Memory B cell (primary cell): Measurements from ENCODE around the gene TLR4.

Experiments
- ATAC-seq: fragments of 150-1000 bp; cut with Tn5 transposase; 2 replicates; pipeline ENCODE4 v1.10.0; 2021; ENCODE audit warnings: low read depth, mild to moderate bottlenecking, moderate library complexity
- DNase-seq, 2 donors: peaks; one replicate each; pipeline ENCODE4 v3.0.0; 2022; ENCODE audit warnings: low spot score in 2 of 2
- H3K27ac Mint-ChIP-seq: one replicate; pipeline ENCODE4 v1.8.0; 2022; ENCODE audit warnings: mild to moderate bottlenecking, moderate library complexity, mixed read lengths
- H3K27me3 Mint-ChIP-seq: one replicate; pipeline ENCODE4 v1.8.0; 2022; ENCODE audit warnings: mixed read lengths
- H3K36me3 Mint-ChIP-seq: one replicate; pipeline ENCODE4 v1.8.0; 2022; ENCODE audit warnings: mild to moderate bottlenecking, mixed read lengths
- H3K4me1 Mint-ChIP-seq: one replicate; pipeline ENCODE4 v1.8.0; 2022; ENCODE audit warnings: mixed read lengths
- H3K4me3 Mint-ChIP-seq: one replicate; pipeline ENCODE4 v1.8.0; 2022; ENCODE audit warnings: mild to moderate bottlenecking, moderate library complexity, mixed read lengths
- H3K9me3 Mint-ChIP-seq: one replicate; pipeline ENCODE4 v1.8.0; 2022; ENCODE audit warnings: mixed read lengths

Gene TLR4

DNA sequence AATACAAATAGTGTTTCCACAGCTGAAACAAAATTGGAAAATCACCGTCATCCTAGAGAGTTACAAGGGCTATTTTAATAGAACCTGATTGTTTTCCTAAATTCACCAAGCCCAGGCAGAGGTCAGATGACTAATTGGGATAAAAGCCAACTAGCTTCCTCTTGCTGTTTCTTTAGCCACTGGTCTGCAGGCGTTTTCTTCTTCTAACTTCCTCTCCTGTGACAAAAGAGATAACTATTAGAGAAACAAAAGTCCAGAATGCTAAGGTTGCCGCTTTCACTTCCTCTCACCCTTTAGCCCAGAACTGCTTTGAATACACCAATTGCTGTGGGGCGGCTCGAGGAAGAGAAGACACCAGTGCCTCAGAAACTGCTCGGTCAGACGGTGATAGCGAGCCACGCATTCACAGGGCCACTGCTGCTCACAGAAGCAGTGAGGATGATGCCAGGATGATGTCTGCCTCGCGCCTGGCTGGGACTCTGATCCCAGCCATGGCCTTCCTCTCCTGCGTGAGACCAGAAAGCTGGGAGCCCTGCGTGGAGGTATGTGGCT lies at the start of gene TLR4:
TSS of gene TLR4 (plus strand) at position 380 of the 552 bp plus-strand sequence. CDS start at position 450, 70 bp downstream.
- H3K36me3 Mint-ChIP-seq, result peaks cover 8% of the 10 kb centered on the region

DNA sequence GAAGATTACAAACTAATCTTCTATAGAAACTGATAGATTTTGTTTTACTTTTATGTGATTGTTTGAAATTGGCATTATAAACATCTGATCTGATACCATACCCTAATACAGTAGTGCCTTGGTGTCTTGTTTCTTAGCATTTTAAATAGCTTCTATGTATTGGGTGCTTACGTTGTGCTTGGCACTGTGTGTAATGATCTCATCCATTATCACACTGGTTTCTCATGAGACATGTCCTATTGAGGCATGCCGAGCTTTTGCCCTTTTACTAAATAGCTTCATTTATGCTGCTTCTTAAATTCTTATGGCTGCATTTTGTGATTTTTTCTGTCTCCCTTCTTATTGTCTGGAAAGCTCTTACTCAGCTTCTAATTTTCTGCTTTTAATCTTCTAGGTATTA lies 48.2 kb upstream of the TLR4 start:
- H3K36me3 Mint-ChIP-seq, result no peaks in the 10 kb centered on the region
- H3K27ac Mint-ChIP-seq, result no peak overlapping the region
- no peaks in the 10 kb centered on the region for H3K4me1 Mint-ChIP-seq
- ATAC-seq (no peak), DNase-seq (no peak)
- no peaks in the 10 kb centered on the region for H3K9me3 Mint-ChIP-seq
- no peak overlapping the region for H3K4me3 Mint-ChIP-seq
- H3K27me3 Mint-ChIP-seq, result peaks cover 2% of the 10 kb centered on the region

More for the DNA sequence above, at the start of gene TLR4:
- H3K27me3 Mint-ChIP-seq, result no peaks in the 10 kb centered on the region
- peak within 1 kb of the TSS; percentile 87 for H3K27ac Mint-ChIP-seq
- H3K4me1 Mint-ChIP-seq, result peaks cover 29% of the 10 kb centered on the region
- peak within 1 kb of the TSS; percentile 87 for H3K4me3 Mint-ChIP-seq
- DNase-seq (peak; percentile 49 to 62), ATAC-seq (peak; percentile 98)
- no peaks in the 10 kb centered on the region for H3K9me3 Mint-ChIP-seq

DNA sequence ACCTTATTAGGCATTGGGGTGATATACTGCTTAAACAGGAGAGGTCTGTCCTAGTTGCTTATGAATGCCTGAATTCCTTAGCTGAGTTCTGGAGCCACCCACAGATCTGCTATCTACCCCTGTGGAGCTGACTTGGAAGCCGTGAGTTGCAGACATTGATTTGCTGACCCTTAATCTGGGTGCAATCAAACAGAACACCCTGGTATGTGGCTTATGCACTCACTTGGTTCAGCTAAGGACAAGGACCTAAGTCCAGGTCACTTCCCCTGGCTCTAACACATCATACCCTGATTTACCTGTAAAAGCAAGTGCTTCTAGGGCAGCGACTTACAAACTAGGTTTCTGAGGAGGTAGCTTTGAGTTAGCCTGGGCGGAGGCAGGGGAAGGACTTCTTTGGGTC lies 41.6 kb upstream of the TLR4 start:
- DNase-seq (no peak), ATAC-seq (no peak)
- Mint-ChIP-seq H3K4me3 (no peak overlapping the region), H3K27ac (no peak overlapping the region), H3K36me3 (no peaks in the 10 kb centered on the region), H3K4me1 (no peaks in the 10 kb centered on the region), H3K9me3 (no peaks in the 10 kb centered on the region), H3K27me3 (peaks cover 9% of the 10 kb centered on the region)

DNA sequence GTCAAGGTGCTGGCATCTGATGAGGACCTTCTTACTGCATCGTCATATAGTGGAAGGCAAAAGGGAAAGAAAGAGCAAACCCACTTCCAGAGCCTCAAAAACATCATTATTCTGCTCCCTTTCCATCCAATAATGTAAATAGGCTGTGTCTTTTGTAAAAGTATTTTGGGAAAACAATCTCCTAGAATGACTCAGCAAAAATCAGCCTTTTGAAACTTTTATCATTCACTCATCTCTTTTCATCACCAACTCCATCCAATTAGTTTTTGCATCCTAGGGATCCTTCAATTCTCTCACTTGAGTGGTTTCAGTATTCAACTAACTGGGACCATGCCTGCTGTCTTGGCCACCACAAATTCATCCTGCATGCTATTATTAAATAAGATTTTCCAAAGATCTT lies 39.8 kb upstream of the TLR4 start:
- DNase-seq (no peak), ATAC-seq (no peak)
- Mint-ChIP-seq H3K4me3 (no peak overlapping the region), H3K36me3 (no peaks in the 10 kb centered on the region), H3K4me1 (no peaks in the 10 kb centered on the region), H3K27ac (no peak overlapping the region), H3K9me3 (no peaks in the 10 kb centered on the region), H3K27me3 (peaks cover 13% of the 10 kb centered on the region)

DNA sequence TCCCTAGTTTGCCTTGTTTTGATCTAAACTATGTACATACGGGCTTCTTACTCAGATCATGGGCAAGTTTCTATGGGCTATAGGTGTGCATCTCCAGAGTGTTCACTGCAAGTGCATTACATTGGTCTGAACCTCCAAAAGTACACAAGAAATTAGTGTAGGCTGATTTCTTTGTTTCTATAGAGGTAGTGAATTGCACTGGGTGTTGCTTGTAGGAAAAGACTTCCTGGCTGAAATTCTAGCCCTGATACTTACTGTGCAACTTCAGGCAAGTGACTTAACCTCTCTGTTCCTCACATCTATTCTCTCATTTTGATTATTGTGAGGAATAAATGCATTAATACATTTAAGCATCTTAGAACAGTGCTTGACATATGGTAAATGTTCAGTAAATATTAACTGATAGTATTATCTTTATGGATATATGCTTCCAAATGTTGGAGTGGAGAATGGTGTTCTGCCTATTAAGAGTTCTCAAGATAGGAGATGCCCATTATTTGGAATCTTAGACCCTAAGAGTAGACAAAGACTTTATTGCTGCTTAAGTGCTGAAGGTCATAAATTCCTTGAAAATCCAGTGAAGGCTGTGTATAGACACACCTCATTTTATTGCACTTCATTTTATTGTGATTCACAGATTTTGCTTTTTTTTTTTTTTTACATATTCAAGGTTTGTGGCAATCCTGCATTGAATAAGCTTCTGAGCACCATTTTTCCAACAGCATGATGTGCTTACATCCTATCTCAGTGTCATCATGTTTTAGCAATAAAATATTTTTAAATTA lies 38.4 kb upstream of the TLR4 start:
- Mint-ChIP-seq H3K27me3 (peaks cover 13% of the 10 kb centered on the region), H3K4me1 (no peaks in the 10 kb centered on the region), H3K36me3 (no peaks in the 10 kb centered on the region), H3K4me3 (no peak overlapping the region), H3K9me3 (no peaks in the 10 kb centered on the region), H3K27ac (no peak overlapping the region)
- ATAC-seq (no peak), DNase-seq (no peak)

- no peak overlapping the region for H3K4me3 Mint-ChIP-seq
- H3K36me3 Mint-ChIP-seq, result peaks cover 7% of the 10 kb centered on the region
- no peak overlapping the region for H3K27ac Mint-ChIP-seq
- DNase-seq (no peak), ATAC-seq (no peak)
- H3K27me3 Mint-ChIP-seq, result peaks cover 4% of the 10 kb centered on the region
- H3K4me1 Mint-ChIP-seq, result no peaks in the 10 kb centered on the region
- H3K9me3 Mint-ChIP-seq, result peaks cover 7% of the 10 kb centered on the region
These were observed 32.7 kb upstream of the TLR4 start for GRCh38 chr9:117671468-117671867.

GRCh38 chr9:117672369-117672768 lies 31.8 kb upstream of the TLR4 start:
- Mint-ChIP-seq H3K27me3 (peaks cover 4% of the 10 kb centered on the region), H3K4me1 (peaks cover 4% of the 10 kb centered on the region), H3K27ac (no peak overlapping the region), H3K9me3 (peaks cover 7% of the 10 kb centered on the region), H3K4me3 (no peak overlapping the region), H3K36me3 (peaks cover 7% of the 10 kb centered on the region)
- DNase-seq (no peak), ATAC-seq (no peak)

DNA sequence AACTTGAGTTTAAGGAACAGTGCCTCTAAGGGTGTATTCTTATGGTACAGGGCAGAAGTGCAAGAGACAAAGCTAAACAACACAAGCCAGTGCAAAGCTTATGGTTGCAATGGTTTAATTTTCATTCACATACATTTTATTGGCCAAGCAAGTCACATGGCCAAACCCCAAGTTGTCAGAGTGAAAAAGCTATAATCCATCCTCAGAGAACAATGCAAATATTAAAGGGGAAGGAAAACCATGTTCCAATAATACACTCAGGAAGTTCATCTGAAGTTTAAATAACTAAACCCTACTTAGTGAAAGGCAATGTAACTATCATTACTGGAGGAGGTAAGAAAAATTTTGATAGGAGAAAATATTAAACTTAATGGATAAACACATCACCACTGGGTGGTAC lies 26.6 kb upstream of the TLR4 start:
- Mint-ChIP-seq H3K9me3 (peaks cover 7% of the 10 kb centered on the region), H3K4me1 (peaks cover 10% of the 10 kb centered on the region), H3K27me3 (no peaks in the 10 kb centered on the region), H3K4me3 (no peak overlapping the region), H3K27ac (no peak overlapping the region), H3K36me3 (peaks cover 7% of the 10 kb centered on the region)
- no peak for DNase-seq
- no peak for ATAC-seq

DNA sequence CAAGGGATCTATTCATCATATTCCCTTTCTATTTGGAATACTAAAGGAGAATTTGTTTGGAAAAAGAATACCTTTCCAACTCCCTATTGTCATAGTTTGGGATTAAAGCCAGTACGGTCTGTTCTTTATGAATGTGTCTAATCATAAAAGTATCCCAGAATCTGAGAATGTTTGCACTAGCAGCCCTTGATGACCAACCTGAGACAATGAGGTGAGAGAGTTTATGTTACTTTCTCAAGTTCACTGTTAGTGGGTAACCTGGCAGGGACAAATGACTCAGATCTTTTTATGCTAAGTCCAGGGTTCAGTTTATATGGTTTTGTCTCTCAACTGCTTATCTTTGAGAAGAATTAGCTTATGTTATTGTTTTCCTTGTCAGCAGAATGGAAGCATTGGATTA lies 25.3 kb upstream of the TLR4 start:
- no peak overlapping the region for H3K4me3 Mint-ChIP-seq
- H3K36me3 Mint-ChIP-seq, result peaks cover 3% of the 10 kb centered on the region
- no peaks in the 10 kb centered on the region for H3K27me3 Mint-ChIP-seq
- H3K9me3 Mint-ChIP-seq, result peaks cover 7% of the 10 kb centered on the region
- no peak overlapping the region for H3K27ac Mint-ChIP-seq
- no peak for DNase-seq
- H3K4me1 Mint-ChIP-seq, result peaks cover 10% of the 10 kb centered on the region
- no peak for ATAC-seq

DNA sequence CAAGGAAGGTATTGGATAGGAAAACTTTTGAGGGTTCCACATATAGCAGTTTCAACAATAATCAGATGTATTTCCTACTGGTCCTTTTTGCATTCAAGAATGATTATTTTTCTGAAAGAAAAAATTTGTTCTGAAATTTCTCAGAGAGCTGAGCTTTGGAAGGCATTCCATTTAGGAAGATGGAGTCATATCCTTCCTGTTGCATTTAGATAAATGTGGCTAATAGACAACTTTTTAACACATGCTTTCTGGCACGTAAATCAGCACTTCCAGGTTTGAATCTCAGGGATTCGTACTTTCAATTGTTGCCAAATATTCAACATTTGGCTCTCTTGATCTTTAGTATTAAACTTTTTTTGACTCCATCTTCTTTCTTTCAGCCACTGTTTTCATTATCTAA lies 24.8 kb upstream of the TLR4 start:
- Mint-ChIP-seq H3K4me3 (no peak overlapping the region), H3K27ac (no peak overlapping the region), H3K27me3 (no peaks in the 10 kb centered on the region), H3K4me1 (peaks cover 10% of the 10 kb centered on the region), H3K9me3 (peaks cover 7% of the 10 kb centered on the region), H3K36me3 (peaks cover 3% of the 10 kb centered on the region)
- ATAC-seq, result no peak
- no peak for DNase-seq

- Mint-ChIP-seq H3K4me3 (no peak overlapping the region), H3K27ac (peak overlapping the region; percentile 29), H3K4me1 (peaks cover 10% of the 10 kb centered on the region), H3K9me3 (no peaks in the 10 kb centered on the region), H3K36me3 (peaks cover 2% of the 10 kb centered on the region), H3K27me3 (peaks cover 3% of the 10 kb centered on the region)
- ATAC-seq (no peak), DNase-seq (no peak)
These were observed 22.3 kb upstream of the TLR4 start for GRCh38 chr9:117681888-117682287.

DNA sequence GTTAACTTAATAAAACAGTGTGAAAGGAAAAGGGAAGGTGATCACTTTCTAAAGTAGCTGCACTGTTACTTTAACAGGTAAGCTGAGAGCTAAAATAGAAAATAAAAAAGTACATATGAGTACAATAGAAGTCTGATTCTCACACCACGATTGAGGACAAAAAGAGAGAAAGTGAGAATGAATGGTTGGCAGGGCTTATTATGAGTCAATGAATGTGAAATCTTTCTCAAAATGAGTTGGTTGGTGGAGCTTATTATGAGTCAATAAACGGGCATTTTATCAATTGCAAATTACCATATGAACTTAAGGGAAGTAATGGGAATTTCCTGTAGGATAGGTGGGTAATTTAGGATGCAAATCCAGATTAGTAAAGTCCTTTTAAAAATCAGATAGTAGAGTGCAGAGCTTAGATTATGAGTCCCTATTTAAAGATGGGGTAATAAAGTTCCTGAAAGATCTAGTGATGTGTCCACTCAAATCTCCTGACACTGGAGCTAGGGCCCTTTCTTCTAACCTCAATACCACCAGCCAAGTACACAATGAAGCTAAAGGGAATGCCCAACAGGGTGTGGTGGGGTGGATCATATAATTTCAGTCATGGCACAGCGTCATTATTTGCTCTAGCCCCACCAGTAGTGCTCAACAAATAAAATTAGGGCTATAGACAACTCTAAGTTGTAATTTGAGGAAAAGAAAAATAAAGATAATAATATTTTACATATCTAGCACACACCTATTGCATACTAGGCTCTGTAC lies 21.1 kb upstream of the TLR4 start:
- Mint-ChIP-seq H3K9me3 (peaks cover 2% of the 10 kb centered on the region), H3K4me3 (no peak overlapping the region), H3K36me3 (peaks cover 5% of the 10 kb centered on the region), H3K27ac (no peak overlapping the region), H3K4me1 (peaks cover 2% of the 10 kb centered on the region), H3K27me3 (peaks cover 3% of the 10 kb centered on the region)
- no peak for ATAC-seq
- no peak for DNase-seq

GRCh38 chr9:117687532-117687931 lies 16.7 kb upstream of the TLR4 start:
- Mint-ChIP-seq H3K4me3 (no peak overlapping the region), H3K36me3 (peaks cover 6% of the 10 kb centered on the region), H3K9me3 (peaks cover 5% of the 10 kb centered on the region), H3K27ac (no peak overlapping the region), H3K4me1 (no peaks in the 10 kb centered on the region), H3K27me3 (peaks cover 3% of the 10 kb centered on the region)
- DNase-seq (no peak), ATAC-seq (no peak)

DNA sequence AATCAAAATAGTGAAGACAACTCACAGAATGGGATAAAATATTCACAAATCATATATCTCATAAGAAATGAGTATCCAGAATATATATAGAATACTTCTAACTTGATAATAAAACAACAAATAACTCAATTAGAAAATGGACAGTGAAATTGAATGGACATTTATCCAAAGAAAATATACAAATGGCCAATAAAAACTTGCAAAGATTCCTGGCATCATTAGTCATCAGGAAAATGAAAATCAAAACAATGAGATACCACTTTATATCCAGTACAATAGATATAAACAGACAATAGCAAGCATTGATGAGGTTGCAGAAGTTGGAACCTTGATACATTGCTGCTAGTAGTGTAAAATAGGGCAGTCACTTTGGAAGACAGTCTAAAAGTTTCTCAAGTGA lies 12.8 kb upstream of the TLR4 start:
- Mint-ChIP-seq H3K27ac (no peak overlapping the region), H3K36me3 (peaks cover 6% of the 10 kb centered on the region), H3K4me3 (no peak overlapping the region), H3K4me1 (peaks cover 5% of the 10 kb centered on the region), H3K27me3 (peaks cover 5% of the 10 kb centered on the region), H3K9me3 (peaks cover 5% of the 10 kb centered on the region)
- ATAC-seq (no peak), DNase-seq (no peak)
